Mucosa of descending colon (tissue), 3 donors: Measurements from ENCODE around the gene BNC2. TPM values are rescaled to one million over a fixed set of nuclear protein-coding genes. Genes with fewer than 3 reads are reported as not detected.

Experiments used
- ATAC-seq: fragments of 200-7000 bp; cut with Tn5 transposase; one replicate; pipeline ENCODE4 v1.9.1; 2020; ENCODE audit warnings: mild to moderate bottlenecking, moderate library complexity
- DNase-seq, 3 donors: peaks; one replicate each; pipeline ENCODE4 v3.0.0-alpha.2; 2020
- H3K36me3 ChIP-seq: fragments of 200-600 bp; one replicate; pipeline ENCODE4 v1.8.0; 2021; ENCODE audit warnings: low read depth, mild to moderate bottlenecking
- H3K4me1 ChIP-seq: fragments of 200-600 bp; one replicate; pipeline ENCODE4 v1.8.0; 2021; ENCODE audit warnings: low read depth, mild to moderate bottlenecking
- H3K4me3 ChIP-seq: fragments of 200-600 bp; one replicate; pipeline ENCODE4 v1.8.0; 2021; ENCODE audit warnings: mild to moderate bottlenecking
- H3K9me3 ChIP-seq: fragments of 200-600 bp; one replicate; pipeline ENCODE4 v1.8.0; 2021; ENCODE audit warnings: mild to moderate bottlenecking
- CTCF ChIP-seq: fragments of 200-600 bp; IDR thresholded peaks from one replicate; pipeline ENCODE4 v1.8.0; 2022; ENCODE audit warnings: antibody characterized with exemption, mild to moderate bottlenecking
- intact Hi-C, 2 donors: fragments of 100-400 bp; cut with DNase I in 1 of 2; cut with micrococcal nuclease in 1 of 2; formaldehyde crosslinking; loops; one replicate each; pipeline versions ENCODE4 v1.11.0 to v1.11.1; 2022; cut with DNase I, micrococcal nuclease
- total RNA-seq, 3 donors: library from RNA; stranded (reverse); fragmentation: NEBNext Ultra II Directional in 2 of 3; extraction: Animal tissue kit (Norgen Biotek cat#: 25700) in 2 of 3; gene quantifications; one replicate each; pipeline versions ENCODE4 v1.2.1 to v1.2.4, GENCODE V29; 2021 to 2023
- donor health status: DM: no; HTN: no; CAD: no; lungs with moderate emphysema.
- donor health status: DM: no; HTN: no; CAD: no.
- donor health status: DM: no; HTN: yes; CAD: no.

BNC2 gene
- total RNA-seq, 3 donors from 2014 or later = 8.2 to 192 (median 12.0) TPM

GRCh38 chr9:16450043-16450442 is 420.4 kb downstream of the BNC2 start:
- Histone ChIP-seq H3K4me3 (no peak overlapping the region), H3K9me3 (no peaks in the 10 kb centered on the region), H3K36me3 (no peaks in the 10 kb centered on the region), H3K4me1 (no peaks in the 10 kb centered on the region)
- DNase-seq (no peak), ATAC-seq (no peak)
- no peak for TF ChIP-seq CTCF
- intact Hi-C loops = no loop called here

GRCh38 chr9:16449076-16449730 is 421.3 kb downstream of the BNC2 start:
- intact Hi-C loops = no loop called here
- no peaks in the 10 kb centered on the region for H3K9me3 ChIP-seq

GRCh38 chr9:16447946-16448345 is 422.5 kb downstream of the BNC2 start:
- H3K4me1 ChIP-seq = no peaks in the 10 kb centered on the region
- H3K36me3 ChIP-seq = no peaks in the 10 kb centered on the region
- intact Hi-C loops = no loop called here
- no peak for ATAC-seq
- DNase-seq = no peak
- H3K4me3 ChIP-seq = no peak overlapping the region
- H3K9me3 ChIP-seq = no peaks in the 10 kb centered on the region
- no peak for TF ChIP-seq CTCF

More at GRCh38 chr9:16449076-16449730, 421.3 kb downstream of the BNC2 start:
- H3K36me3 ChIP-seq = no peaks in the 10 kb centered on the region
- DNase-seq (no peak), ATAC-seq (no peak)
- TF ChIP-seq CTCF = no peak
- H3K4me3 ChIP-seq = no peak overlapping the region
- H3K4me1 ChIP-seq = no peaks in the 10 kb centered on the region

GRCh38 chr9:16446636-16447035 is 423.8 kb downstream of the BNC2 start:
- Histone ChIP-seq H3K9me3 (no peaks in the 10 kb centered on the region), H3K36me3 (no peaks in the 10 kb centered on the region), H3K4me3 (no peak overlapping the region), H3K4me1 (no peaks in the 10 kb centered on the region)
- no peak for TF ChIP-seq CTCF
- DNase-seq (no peak), ATAC-seq (no peak)
- intact Hi-C loops = no loop called here

GRCh38 chr9:16445141-16445920 is 425.1 kb downstream of the BNC2 start:
- ATAC-seq (no peak), DNase-seq (no peak)
- H3K9me3 ChIP-seq = no peaks in the 10 kb centered on the region
- no peaks in the 10 kb centered on the region for H3K36me3 ChIP-seq
- no peak for TF ChIP-seq CTCF
- no peak overlapping the region for H3K4me3 ChIP-seq
- no peaks in the 10 kb centered on the region for H3K4me1 ChIP-seq
- intact Hi-C loops = no loop called here
